Stimulated activated CD8-positive, alpha-beta memory T cell treated with anti-CD3 and anti-CD28 coated beads, Interleukin-4, amount 100 ng/mL, for 48 hours (primary cell): Measurements from ENCODE around the gene GFPT1.

Source experiments
- DNase-seq: peaks from one replicate; pipeline ENCODE4 v3.0.0-alpha.2; 2020

GFPT1 gene

DNA sequence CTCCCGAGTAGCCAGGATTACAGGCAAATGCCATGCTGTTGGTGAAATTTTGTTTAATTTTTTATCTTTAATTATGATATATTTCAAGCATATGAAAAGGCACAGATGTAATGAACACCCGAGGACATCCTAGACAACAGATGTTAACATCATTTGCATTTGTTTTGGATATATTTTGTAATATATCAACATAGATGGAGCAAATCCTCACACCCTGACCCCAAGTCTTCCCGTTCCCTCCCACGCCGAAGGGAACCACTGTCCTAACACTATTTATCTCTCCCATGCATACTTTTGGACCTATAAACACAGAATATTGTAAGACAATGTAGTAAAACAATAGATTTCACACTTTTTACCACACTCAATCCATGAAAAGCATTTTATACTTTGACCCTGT, 99.5 kb downstream of the GFPT1 start:
- DNase-seq, result no peak

DNA sequence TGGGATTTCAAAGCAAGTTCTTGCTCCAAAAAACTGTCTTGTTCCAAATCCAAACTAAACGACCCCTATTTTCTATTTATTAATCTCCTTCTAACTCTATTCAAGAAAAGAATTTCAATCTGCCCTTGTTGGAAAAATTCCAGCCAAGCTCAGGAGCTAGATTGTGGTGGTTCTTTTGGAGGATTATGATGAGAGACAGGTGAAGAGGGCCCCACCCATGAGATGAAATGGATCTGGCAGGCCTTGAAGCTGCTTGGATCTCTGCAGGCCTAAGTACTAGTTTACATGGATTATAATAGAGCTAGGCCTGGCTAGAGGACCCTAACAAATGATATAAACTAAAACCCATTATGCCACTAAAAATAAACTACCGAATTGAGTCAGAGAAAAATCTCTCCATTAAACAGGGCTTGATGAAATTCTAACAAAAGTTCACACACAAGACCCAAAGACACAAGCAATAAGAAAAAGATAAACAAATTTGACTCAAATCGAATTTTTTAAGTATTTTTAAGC, 101.6 kb downstream of the GFPT1 start:
- no peak for DNase-seq

DNA sequence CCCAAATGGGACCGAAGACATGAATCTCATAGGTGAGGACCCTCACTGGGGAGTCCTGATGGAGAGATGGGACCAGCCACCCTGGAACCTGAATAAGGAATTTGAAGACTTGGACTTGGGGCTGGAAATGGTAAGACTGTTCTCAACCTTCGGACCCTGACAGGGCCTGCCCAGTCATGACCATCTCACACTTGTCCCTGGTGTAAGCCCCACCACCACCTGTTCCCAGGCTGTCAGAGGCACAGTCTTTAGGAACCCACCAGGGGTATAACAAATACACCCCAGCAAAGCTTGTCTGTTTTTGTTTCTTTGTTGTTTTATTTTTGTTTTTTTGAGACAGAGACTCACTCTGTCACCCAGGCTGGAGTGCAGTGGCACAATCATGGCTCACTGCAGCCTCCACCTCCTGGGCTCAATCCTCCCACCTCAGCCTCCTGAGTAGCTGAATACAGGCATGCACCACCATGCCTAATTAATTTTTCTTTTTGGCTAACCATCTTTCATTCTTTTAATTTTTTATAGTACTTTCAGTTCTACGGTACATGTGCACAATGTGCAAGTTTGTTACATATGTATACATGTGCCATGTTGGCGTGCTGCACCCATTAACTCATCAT, 106.1 kb downstream of the GFPT1 start:
- DNase-seq, result no peak

DNA sequence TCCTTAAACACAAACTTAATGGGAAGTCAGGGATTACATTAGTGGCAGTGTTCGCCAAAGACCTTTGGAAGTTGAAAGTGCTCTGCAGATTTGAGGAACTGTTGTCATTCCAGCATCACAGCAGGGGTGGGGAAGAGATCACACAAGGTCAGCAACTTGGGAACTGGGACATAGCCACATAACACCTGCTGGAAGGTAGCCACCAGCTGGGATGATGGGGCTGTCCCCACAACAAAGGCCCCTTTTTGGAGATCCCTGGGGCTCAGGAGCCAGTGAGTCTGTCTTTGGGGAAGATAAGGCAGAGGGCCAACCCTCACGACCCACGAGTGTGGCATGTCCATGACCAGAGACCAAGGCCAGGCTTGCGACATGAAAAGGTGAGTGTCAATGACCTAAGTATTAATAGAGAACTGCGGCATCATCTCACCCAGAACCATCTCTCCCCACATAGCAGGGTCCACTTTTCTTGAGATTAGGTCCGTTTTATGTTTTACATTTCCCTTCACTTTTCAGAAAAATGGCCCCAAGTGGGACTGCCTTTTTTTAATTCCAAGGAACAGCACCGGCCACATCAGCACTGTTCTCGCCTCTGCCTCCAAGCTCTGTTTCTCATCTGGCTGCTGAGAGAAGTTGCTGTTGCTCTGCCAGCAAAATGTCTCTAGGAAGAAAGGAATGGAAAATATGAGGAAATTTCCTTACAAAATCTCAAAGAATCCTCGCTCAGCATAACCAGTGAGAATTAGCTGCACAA, 106.9 kb downstream of the GFPT1 start:
- no peak for DNase-seq

DNA sequence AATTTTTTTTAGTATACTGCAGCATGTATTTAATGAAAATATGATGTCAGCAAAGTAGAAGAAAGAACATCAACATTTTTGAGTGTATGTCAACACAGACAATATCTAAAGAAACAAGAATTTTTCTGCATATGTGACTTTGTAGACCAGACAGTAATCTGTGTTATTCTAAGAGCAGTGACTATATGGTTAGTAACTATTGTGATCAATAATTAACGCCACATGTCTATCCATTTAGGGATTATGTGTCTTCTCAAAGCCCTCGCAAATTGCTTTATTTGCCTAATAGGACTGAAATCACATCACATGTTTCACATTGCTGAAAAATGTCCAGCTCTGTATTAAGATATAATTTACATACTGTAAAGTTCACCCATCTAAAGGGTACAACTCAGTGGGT, 107.8 kb downstream of the GFPT1 start:
- DNase-seq, result no peak

DNA sequence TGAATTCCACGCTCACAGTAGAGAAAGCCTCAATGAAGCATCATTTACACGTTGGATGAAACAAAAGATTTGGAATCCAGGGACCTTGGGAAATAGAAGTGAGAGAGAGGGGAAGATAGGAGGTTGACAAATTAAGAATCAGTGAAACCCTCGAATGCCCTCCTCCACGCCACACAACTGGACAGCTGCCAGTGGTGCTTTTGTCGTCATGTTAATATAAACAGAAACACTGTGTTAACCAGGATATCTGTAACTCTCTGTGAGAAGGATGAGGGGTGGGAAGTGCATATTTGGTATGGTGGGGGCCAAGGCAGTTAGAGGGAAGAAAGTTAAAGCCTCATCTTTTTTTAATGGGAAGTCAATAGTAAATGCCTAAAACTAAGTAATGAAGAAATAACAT, 108.7 kb downstream of the GFPT1 start:
- DNase-seq, result no peak

DNA sequence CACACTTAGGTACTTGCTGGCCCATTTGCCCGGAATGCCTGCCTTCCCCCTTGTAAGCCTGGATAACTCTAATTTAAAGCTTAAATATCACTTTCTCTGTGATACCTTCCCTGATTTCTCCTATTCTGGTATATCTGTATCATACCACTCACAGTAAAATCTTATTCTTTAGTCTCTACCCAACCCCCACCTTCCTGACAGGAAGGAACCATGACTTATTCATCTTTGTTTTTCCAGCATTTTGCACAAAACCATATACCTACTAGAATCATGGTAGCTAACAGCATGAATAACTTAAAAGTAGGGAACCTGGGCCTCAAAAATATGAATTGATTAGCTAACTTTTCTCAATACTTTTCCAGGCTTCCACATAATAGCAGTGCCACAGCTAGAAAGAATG, 111.5 kb downstream of the GFPT1 start:
- no peak for DNase-seq

DNA sequence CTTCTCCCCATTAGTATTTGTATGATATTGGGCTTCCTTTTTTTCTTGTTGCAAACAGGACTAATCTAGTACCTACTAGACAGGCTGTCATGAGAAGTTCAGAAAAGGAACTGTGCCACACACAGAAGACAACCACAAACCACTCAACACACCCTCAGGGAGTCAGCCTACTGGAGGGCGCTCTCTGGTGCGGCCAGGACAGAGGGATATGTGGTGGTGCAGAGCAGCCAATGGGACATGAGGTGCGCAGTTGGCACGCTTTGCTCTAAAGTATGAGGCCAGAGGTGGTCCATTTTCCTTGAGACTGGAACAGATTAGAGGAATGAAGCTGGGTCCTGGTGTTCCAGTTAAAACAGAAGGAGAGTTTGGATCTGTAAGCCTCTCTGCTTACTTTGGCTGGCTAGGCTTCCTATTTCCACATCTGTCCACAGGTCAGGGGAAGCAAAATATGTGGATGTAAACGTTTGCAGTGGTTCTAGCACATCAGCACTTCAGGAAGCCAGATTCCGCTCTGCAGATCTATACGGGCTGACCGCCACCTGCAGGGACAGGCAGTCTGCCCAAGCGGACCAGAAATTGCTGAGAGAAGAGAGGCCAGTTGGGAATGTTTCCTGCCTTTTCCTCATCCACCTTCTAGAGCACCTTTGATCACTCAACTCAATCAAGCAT, 114.1 kb downstream of the GFPT1 start:
- DNase-seq, result no peak

DNA sequence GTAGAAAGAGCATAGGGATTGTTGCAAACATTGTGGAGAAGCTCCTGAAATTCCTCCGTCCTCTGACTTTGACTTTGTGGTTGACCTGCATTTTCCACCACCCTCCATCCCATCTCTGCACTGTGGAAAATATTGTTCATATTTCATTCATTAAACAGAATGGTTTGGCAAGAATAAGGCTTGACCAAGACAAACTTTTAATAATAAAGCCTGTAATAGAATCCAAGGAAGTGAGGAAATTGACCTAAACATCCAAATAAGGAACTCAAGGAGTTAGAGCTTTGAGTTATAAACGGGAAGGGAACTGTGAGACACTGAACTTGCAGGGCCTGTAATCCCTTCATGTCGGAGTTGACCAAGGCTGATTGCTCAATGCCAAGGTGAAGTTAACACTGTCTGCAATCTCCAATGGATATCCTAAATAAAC, 115.2 kb downstream of the GFPT1 start:
- DNase-seq, result no peak
